NOMO-1 treated with dmso at 0.1 percent for 144 hours (cell line): Measurements from ENCODE around the gene FAM228B.
"Not testable (repeated sequence)": the region's sequence is repeated elsewhere in the genome, so short reads cannot be mapped to it uniquely, and the experiment has no call there.

Source experiments
- DNase-seq: peaks from one replicate; lab custom pipeline; 2025; ENCODE audit not compliant: unreplicated experiment; lab: John Stamatoyannopoulos, UW

FAM228B gene

GRCh38 chr2:24123195-24123921 is at the start of gene FAM228B, which contains the start of gene PFN4:
FAM228B (plus strand) TSS chr2:24123469; CDS start chr2:24124362, 893 bp downstream.
PFN4 (minus strand) TSS chr2:24123334; CDS start chr2:24122535, 799 bp downstream.
- DNase-seq, result peak; percentile 86

DNA sequence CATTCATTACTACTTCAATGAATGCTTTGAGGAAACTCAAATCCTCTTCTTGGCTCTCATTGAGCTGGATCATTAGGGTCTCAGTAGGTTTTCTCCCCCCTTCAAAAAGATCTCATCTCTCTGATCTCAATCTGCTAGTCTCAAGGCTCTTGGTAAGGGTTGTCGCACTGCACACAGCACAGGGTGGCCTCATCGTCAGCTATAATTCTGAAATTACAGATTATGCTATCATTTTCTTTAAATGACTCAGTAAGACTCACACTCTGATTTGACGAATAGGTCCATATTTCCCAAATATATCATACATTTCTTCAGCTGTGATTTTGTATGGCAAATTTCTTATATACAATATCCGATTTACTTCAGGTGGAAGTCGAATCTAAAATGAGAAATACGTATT is 49.5 kb upstream of the FAM228B start:
- no peak for DNase-seq

GRCh38 chr2:24075259-24075658 is 48.0 kb upstream of the FAM228B start:
- no peak for DNase-seq

DNA sequence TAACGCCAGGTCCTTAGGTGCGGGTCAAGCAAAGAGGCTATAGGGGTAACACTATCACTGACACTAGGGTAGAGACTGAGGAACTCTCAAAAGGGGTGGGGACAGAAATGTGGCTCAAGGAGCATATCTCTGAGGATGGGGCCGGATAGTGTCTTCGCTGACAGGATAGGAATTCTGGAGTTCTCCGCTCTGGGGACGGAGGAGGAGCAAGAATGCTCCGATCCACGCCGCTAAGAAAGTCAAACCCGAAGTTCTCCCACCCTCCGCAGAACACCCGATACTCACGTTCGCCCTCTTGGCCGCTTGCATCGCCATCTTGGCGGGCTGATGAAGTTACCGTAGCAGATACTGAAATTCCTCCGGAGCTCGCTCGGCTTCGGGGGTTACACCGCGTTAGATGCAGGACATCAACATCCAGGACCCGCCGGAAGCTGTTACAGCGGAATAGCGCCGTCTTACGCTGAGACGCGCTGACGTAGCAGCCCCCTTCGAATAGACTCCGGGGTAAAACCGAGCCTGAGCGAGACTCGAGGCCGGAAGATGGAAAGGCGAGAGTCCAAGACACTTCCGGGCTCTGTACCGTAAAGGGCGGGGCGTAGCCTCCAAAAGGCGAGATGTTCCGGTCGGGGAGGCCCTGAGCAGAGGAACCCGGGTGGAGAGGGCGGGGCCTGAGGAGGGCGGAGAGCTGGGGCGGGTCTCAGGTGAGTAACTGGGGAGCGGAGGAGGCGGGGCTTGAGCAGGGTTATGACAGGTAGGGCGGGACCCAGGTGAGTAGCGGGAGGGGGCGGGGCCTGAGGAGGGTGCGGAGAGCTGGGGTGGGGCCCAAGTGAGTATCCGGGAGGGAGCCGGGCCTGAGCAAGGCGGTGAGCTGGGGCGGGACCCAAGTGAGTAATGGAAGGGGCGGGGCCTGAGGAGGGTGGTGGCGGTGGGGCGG is 47.1 kb upstream of the FAM228B start, which contains the start of gene SF3B6:
Gene SF3B6 (minus strand): TSS at position 412 of the 934 bp plus-strand sequence. CDS start 97 bp downstream, at position 315.
- peak; percentile 99 for DNase-seq

GRCh38 chr2:24076849-24077534 is 46.3 kb upstream of the FAM228B start:
- peak; percentile 65 for DNase-seq

GRCh38 chr2:24077535-24077877 is 45.8 kb upstream of the FAM228B start:
- no peak for DNase-seq

GRCh38 chr2:24077879-24078278 is 45.4 kb upstream of the FAM228B start:
- no peak for DNase-seq

GRCh38 chr2:24080701-24081100 is 42.6 kb upstream of the FAM228B start:
- DNase-seq, result no peak

- no peak for DNase-seq
Observed at GRCh38 chr2:24082787-24083566, 40.3 kb upstream of the FAM228B start.

DNA sequence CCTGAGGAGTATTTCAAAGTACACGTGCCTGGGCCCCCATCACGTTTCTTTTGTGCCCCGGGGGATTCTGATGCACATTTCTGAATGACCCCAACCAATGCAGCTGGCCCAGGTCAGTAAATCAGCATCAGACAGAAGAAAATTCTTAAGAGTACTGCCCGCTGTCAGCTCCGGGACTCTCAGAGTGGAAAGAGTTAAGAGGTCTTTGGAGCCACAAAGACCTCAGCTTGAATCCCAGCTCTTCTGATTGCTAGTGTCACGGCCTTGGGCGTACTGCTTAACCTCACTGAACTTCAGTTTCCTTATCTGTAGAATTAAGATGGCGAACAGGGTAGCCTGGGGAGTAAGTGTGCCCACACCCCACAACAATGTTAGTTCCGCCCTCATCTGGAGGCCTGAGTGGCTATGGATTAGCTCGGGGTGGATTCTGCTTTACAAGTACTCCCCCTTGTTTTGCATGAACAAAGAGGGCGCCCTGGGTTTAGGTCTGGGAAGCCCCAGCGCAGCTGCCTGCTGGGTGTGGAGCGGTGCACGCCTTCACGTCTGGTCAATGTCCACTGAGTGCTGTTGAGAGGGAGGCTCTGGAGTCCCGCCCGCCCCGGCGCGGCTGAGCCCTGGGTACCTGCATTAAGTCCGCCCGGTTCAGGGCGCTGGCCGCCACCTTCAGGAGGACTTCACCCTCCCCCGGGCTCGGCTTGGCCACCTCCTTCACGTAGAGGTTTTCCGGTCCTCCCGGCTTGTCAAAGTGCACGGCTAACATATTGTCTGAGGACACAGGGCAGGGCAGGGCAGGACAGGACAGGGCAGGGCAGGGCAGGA is 39.5 kb upstream of the FAM228B start:
- DNase-seq, result no peak

DNA sequence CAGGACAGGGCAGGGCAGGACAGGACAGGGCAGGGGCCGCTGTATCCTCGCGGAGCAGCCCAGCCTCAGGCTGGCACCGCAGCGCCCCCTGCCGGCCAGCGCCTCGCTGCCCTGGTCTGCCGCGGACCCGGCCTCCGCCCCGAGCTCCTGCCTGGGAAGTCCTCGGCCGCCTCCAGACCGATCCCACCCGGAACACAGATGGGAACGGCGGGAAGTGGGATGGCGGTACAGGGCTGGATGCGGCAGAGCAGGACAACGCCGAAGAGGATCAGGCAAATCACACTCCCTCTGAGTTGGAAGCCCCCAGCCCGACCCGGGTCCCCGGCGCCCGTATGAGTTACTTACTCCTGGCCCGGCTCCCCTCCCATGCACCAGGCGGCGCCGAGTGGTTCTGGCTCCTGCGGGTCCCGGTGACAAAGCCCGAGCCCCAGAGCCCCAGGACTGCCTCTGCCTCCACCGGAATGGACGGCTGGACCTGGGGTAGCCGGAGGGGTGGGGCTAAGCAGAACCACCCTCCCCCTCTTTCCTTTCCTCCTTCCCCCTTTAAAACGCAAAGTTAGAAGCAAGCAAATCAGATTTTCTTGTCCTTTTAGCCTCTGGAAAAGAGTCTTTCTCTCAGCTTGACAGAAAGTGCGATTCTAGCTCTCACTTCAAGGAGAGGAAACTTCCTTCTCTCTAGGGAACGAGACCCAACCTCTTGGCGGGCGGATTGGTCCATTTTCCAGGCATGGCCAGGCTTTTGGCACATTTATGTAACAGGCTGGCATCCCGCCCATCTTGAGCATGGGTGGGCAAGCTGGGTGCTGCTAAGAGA is 38.7 kb upstream of the FAM228B start, which contains the start of gene TP53I3:
Gene TP53I3 (minus strand): TSS at position 449 of the 814 bp plus-strand sequence. CDS start 508 bp downstream, outside the sequence.
- no peak for DNase-seq

DNA sequence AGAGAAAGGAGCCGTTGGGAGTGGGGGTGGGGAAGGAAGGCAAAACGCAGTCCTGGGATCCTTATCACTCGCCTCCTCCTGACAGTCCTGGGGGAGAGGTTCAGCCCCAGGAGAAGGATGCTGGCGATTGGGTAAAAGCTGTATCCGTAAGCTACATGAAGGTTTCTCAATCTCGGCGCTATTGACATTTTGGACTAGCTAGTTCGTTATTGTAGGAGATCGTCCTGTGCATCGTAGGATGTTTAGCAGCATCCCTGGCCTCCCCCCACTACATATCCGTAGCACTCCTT is 38.1 kb upstream of the FAM228B start:
- DNase-seq, result no peak

DNA sequence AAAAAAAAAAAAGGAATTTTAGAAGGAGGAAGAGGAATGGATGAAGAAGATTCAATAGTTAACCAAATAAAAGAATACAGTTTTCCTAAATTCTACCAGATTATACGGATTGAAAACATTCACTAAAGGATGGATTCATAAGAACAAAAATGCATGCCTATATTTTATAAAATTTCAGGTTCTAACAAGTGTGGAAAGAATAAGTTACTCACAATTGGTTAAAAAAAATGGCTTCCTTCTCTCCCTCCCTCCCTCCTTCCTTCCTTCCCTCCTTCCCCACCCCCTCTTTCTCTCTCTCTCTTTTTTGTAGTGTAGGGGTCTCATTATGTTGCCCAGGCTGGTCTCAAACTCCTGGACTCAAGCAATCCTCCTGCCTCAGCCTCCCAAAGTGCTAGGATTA is 37.0 kb upstream of the FAM228B start:
- no peak for DNase-seq

DNA sequence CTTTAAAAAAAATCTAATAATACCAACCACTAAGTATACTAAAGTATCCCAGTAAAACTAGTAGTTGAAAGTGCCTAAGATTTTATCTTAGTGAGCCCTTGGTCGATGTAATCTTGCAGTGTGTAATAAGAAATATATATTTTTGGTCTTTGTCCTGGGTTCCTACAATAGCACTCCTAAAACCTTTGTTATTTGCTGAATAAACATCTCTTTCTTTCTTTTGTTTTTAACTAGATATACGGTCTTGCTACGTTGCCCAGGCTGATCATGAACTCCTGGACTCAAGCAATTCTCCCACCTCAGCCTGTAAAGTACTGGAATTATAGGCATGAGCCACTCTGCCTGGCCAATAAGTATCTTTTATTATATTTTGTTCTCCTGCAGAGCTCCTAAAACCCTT is 36.2 kb upstream of the FAM228B start:
- no peak for DNase-seq

DNA sequence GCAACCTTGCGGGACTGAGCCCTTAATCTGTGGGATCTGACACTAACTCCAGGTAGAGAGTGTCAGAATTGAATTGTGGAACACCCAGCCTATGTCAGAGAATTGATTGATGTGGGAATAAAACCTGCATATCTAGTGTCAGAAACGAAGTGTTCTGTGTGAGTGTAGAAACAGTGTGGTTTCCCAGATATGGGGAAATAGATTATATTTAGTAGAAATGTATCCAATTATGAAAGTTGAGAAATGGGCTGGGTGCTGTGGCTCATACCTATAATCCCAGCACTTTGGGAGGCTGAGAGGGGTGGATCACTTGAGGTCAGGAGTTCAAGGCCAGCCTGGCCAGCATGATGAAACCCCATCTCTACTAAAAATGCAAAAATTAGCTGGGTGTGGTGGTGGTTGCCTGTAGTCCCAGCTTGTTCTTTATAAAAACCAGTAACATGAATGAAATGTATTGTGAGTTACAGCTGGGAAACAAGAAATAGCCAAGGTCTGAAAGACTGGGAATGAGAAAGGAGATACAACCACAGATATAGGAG is 34.4 kb upstream of the FAM228B start:
- peak; percentile 63 for DNase-seq

- not testable (repeated sequence) for DNase-seq
Observed at GRCh38 chr2:24093270-24093669, 30.0 kb upstream of the FAM228B start.

GRCh38 chr2:24095171-24095677 is 28.0 kb upstream of the FAM228B start:
- DNase-seq, result not testable (repeated sequence)

DNA sequence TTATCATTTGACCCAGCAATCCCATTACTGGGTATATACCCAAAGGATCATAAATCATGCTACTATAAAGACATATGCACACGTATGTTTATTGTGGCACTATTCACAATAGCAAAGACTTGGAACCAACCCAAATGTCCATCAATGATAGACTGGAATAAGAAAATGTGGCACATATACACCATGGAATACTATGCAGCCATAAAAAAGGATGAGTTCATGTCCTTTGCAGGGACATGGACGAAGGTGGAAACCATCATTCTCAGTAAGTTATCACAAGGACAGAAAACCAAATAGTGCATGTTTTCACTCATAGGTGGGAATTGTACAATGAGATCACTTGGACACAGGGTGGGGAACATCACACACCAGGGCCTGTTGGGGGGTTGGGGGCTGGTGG is 22.5 kb upstream of the FAM228B start:
- not testable (repeated sequence) for DNase-seq
